HEK293 (cell line): ENCODE results near the gene LRP1.

Source experiments
- EGR2 ChIP-seq: fragments of 450-650 bp; formaldehyde crosslinking; IDR thresholded peaks from 2 replicates; pipeline ENCODE4 v1.5.1; 2016; ENCODE audit warnings: low read depth, missing biosample characterization, missing genetic modification characterization
- HOXA7 ChIP-seq: sonication (generic); formaldehyde crosslinking; IDR thresholded peaks from 2 replicates; pipeline ENCODE4 v1.8.1; 2022; ENCODE audit warnings: missing genetic modification reagents, borderline replicate concordance
- HOXC10 ChIP-seq: sonication (generic); formaldehyde crosslinking; IDR thresholded peaks from 2 replicates; pipeline ENCODE4 v1.8.1; 2023; ENCODE audit warnings: mild to moderate bottlenecking, missing genetic modification reagents
- HOXD13 ChIP-seq: sonication (generic); formaldehyde crosslinking; IDR thresholded peaks from 2 replicates; pipeline ENCODE4 v1.8.0; 2022; ENCODE audit warnings: missing genetic modification reagents, borderline replicate concordance
- KLF16 ChIP-seq: fragments of 450-650 bp; formaldehyde crosslinking; IDR thresholded peaks from 2 replicates; pipeline ENCODE4 v1.5.1; 2017; ENCODE audit warnings: missing biosample characterization, missing genetic modification characterization
- KLF8 ChIP-seq: fragments of 450-650 bp; formaldehyde crosslinking; IDR thresholded peaks from 2 replicates; pipeline ENCODE4 v1.5.1; 2016; ENCODE audit warnings: missing biosample characterization, missing genetic modification characterization
- MEIS1 ChIP-seq: sonication (generic); formaldehyde crosslinking; IDR thresholded peaks from 2 replicates; pipeline ENCODE4 v1.8.1; 2022; ENCODE audit warnings: missing genetic modification reagents, mild to moderate bottlenecking, borderline replicate concordance
- OSR2 ChIP-seq: fragments of 450-650 bp; formaldehyde crosslinking; IDR thresholded peaks from 2 replicates; pipeline ENCODE4 v1.5.1; 2016; ENCODE audit warnings: missing biosample characterization, missing genetic modification characterization
- SP3 ChIP-seq: fragments of 450-650 bp; formaldehyde crosslinking; IDR thresholded peaks from 2 replicates; pipeline ENCODE4 v1.5.1; 2016; ENCODE audit warnings: missing biosample characterization, missing genetic modification characterization
- SP7 ChIP-seq: fragments of 450-650 bp; formaldehyde crosslinking; IDR thresholded peaks from 2 replicates; pipeline ENCODE4 v1.5.1; 2016; ENCODE audit warnings: missing biosample characterization, missing genetic modification characterization
- YY1 ChIP-seq: fragments of 450-650 bp; formaldehyde crosslinking; IDR thresholded peaks from 2 replicates; pipeline ENCODE4 v1.5.1; 2018; ENCODE audit warnings: missing biosample characterization, missing genetic modification characterization
- ZFP41 ChIP-seq: fragments of 450-650 bp; formaldehyde crosslinking; IDR thresholded peaks from 2 replicates; pipeline ENCODE4 v1.5.1; 2016; ENCODE audit warnings: missing biosample characterization, missing genetic modification characterization, borderline replicate concordance
- ZNF10 ChIP-seq: fragments of 450-650 bp; formaldehyde crosslinking; IDR thresholded peaks from 2 replicates; pipeline ENCODE4 v1.5.1; 2017; ENCODE audit warnings: missing biosample characterization, missing genetic modification characterization
- ZNF121 ChIP-seq: fragments of 450-650 bp; formaldehyde crosslinking; IDR thresholded peaks from 2 replicates; pipeline ENCODE4 v1.5.1; 2016; ENCODE audit warnings: missing biosample characterization, missing genetic modification characterization
- ZNF132 ChIP-seq: fragments of 450-650 bp; formaldehyde crosslinking; IDR thresholded peaks from 2 replicates; pipeline ENCODE4 v1.5.1; 2017; ENCODE audit warnings: missing biosample characterization, missing genetic modification characterization, borderline replicate concordance
- ZNF341 ChIP-seq: fragments of 450-650 bp; formaldehyde crosslinking; IDR thresholded peaks from 2 replicates; pipeline ENCODE4; 2016; ENCODE audit warnings: low read depth, missing biosample characterization, missing genetic modification characterization
- ZNF354C ChIP-seq: fragments of 450-650 bp; formaldehyde crosslinking; IDR thresholded peaks from 2 replicates; pipeline ENCODE4 v1.5.1; 2016; ENCODE audit warnings: missing biosample characterization, missing genetic modification characterization, low read depth, borderline replicate concordance
- ZNF37A ChIP-seq: fragments of 450-650 bp; IDR thresholded peaks from 2 replicates; pipeline ENCODE4 v1.5.1; 2018; ENCODE audit warnings: missing biosample characterization, missing genetic modification characterization
- ZNF404 ChIP-seq: fragments of 450-650 bp; formaldehyde crosslinking; IDR thresholded peaks from 2 replicates; pipeline ENCODE4 v1.5.1; 2017; ENCODE audit warnings: missing biosample characterization, missing genetic modification characterization
- ZNF416 ChIP-seq: fragments of 450-650 bp; formaldehyde crosslinking; IDR thresholded peaks from 2 replicates; pipeline ENCODE4 v1.5.1; 2016; ENCODE audit warnings: missing biosample characterization, missing genetic modification characterization
- ZNF544 ChIP-seq: fragments of 450-650 bp; formaldehyde crosslinking; IDR thresholded peaks from 2 replicates; pipeline ENCODE4 v1.5.0; 2017; ENCODE audit warnings: missing biosample characterization, missing genetic modification characterization
- ZNF610 ChIP-seq: fragments of 450-650 bp; formaldehyde crosslinking; IDR thresholded peaks from 2 replicates; pipeline ENCODE4 v1.5.1; 2016; ENCODE audit warnings: missing biosample characterization, missing genetic modification characterization, borderline replicate concordance
- ZNF626 ChIP-seq: fragments of 450-650 bp; sonication (Bioruptor Pico); formaldehyde crosslinking; IDR thresholded peaks from 2 replicates; pipeline ENCODE4 v1.5.1; 2018; ENCODE audit warnings: missing biosample characterization, missing genetic modification characterization, inconsistent platforms
- ZNF658 ChIP-seq: fragments of 450-650 bp; formaldehyde crosslinking; IDR thresholded peaks from 2 replicates; pipeline ENCODE4; 2016; ENCODE audit warnings: missing biosample characterization, missing genetic modification characterization
- ZNF707 ChIP-seq: fragments of 450-650 bp; formaldehyde crosslinking; IDR thresholded peaks from 2 replicates; pipeline ENCODE4 v1.5.1; 2016; ENCODE audit warnings: missing biosample characterization, missing genetic modification characterization
- ZNF776 ChIP-seq: fragments of 450-650 bp; formaldehyde crosslinking; IDR thresholded peaks from 2 replicates; pipeline ENCODE4 v1.5.0; 2017; ENCODE audit warnings: missing biosample characterization, missing genetic modification characterization, borderline replicate concordance
- ZNF785 ChIP-seq: fragments of 450-650 bp; formaldehyde crosslinking; IDR thresholded peaks from 2 replicates; pipeline ENCODE4 v1.5.1; 2016; ENCODE audit warnings: missing biosample characterization, missing genetic modification characterization
- ZSCAN23 ChIP-seq: fragments of 450-650 bp; formaldehyde crosslinking; IDR thresholded peaks from 2 replicates; pipeline ENCODE4 v1.5.1; 2016; ENCODE audit warnings: missing biosample characterization, missing genetic modification characterization
- TF ChIP-seq, protein P1 (sequence below): fragments of 450-650 bp; formaldehyde crosslinking; IDR thresholded peaks from 2 replicates; pipeline ENCODE4 v1.5.1; 2016; ENCODE audit warnings: missing biosample characterization, missing genetic modification characterization
- TF ChIP-seq, protein P2 (sequence below): sonication (generic); formaldehyde crosslinking; IDR thresholded peaks from 2 replicates; pipeline ENCODE4 v1.8.1; 2022; ENCODE audit warnings: mild to moderate bottlenecking, moderate library complexity, missing genetic modification reagents
- TF ChIP-seq, protein P3 (sequence below): fragments of 450-650 bp; formaldehyde crosslinking; IDR thresholded peaks from 2 replicates; pipeline ENCODE4 v1.5.0; 2017; ENCODE audit warnings: missing biosample characterization, missing genetic modification characterization, borderline replicate concordance
- TF ChIP-seq, protein P4 (sequence below): fragments of 450-650 bp; formaldehyde crosslinking; optimal IDR thresholded peaks from 2 replicates; pipeline ENCODE3; 2016; ENCODE audit warnings: missing biosample characterization, mild to moderate bottlenecking, missing genetic modification characterization
- TF ChIP-seq, protein P5 (sequence below): fragments of 450-650 bp; formaldehyde crosslinking; IDR thresholded peaks from 2 replicates; pipeline ENCODE4 v1.5.1; 2016; ENCODE audit warnings: missing biosample characterization, missing genetic modification characterization

LRP1 gene

DNA sequence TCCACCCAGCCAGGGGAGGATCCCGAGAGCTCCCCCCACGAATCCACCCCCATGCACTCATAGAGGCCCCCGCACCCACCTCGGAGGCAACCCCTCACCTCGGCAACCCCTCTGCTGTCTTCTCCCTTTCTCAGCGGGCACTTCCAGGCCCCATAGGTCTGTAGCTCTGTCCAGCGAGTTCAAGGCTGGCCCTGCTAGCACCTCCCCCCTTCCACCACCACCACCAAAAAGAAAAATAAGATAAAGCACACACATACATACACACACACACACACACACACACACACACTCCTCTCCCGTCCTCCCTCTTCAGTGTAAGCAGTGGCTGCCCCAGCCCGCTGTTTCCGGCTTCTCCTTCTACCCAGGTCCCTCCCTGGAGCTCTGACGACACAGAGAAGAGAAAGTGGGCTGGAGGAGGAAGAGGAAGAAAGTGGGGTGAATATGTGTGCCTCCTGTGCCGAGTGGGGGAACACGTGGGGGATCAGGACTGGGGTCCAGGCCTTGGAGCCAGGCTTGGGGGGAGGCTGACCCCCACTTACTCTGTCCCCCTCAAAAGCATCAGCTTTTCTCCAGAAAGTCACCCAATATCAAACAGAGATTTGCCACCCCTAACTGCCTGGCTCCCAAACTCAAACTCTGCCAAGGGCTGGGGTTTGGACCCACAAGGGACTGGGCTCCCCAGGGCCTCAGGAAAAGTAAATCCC is 17.1 kb upstream of the LRP1 start, which contains the start of gene STAT6 (continued):
- TF ChIP-seq SP7 (tag by site-specific recombination) = no peak
- TF ChIP-seq, protein P1, sequence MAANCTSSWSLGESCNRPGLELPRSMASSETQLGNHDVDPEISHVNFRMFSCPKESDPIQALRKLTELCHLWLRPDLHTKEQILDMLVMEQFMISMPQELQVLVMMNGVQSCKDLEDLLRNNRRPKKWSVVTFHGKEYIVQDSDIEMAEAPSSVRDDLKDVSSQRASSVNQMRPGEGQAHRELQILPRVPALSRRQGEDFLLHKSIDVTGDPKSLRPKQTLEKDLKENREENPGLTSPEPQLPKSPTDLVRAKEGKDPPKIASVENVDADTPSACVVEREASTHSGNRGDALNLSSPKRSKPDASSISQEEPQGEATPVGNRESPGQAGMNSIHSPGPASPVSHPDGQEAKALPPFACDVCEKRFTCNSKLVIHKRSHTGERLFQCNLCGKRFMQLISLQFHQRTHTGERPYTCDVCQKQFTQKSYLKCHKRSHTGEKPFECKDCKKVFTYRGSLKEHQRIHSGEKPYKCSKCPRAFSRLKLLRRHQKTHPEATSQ (tag by site-specific recombination) = no peak
- TF ChIP-seq, protein P2, sequence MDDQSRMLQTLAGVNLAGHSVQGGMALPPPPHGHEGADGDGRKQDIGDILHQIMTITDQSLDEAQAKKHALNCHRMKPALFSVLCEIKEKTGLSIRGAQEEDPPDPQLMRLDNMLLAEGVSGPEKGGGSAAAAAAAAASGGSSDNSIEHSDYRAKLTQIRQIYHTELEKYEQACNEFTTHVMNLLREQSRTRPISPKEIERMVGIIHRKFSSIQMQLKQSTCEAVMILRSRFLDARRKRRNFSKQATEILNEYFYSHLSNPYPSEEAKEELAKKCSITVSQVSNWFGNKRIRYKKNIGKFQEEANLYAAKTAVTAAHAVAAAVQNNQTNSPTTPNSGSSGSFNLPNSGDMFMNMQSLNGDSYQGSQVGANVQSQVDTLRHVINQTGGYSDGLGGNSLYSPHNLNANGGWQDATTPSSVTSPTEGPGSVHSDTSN (CRISPR knock-in tag) = no peak
- no peak for TF ChIP-seq ZNF132 (tag by site-specific recombination)
- TF ChIP-seq ZNF121 (tag by site-specific recombination) = no peak
- no peak for TF ChIP-seq ZNF404 (tag by site-specific recombination)
- TF ChIP-seq ZNF354C (tag by site-specific recombination) = no peak
- no peak for TF ChIP-seq ZFP41 (tag by site-specific recombination)
- TF ChIP-seq OSR2 (tag by site-specific recombination) = no peak
- peak; percentile 38; the same call in 1 of the 2 replicates for TF ChIP-seq ZSCAN23 (tag by site-specific recombination)
- TF ChIP-seq ZNF707 = no peak
- no peak for TF ChIP-seq ZNF658 (tag by site-specific recombination)
- 0 out of 2 replicates have a peak, but pooled peaks have one; percentile 10 for TF ChIP-seq KLF8 (tag by site-specific recombination)
- TF ChIP-seq ZNF416 (tag by site-specific recombination) = no peak
- no peak for TF ChIP-seq HOXC10 (CRISPR knock-in tag)
- no peak for TF ChIP-seq ZNF626 (tag by site-specific recombination)
- no peak for TF ChIP-seq ZNF37A (tag by site-specific recombination)
- no peak for TF ChIP-seq HOXD13 (CRISPR knock-in tag)
- no peak for TF ChIP-seq MEIS1
- no peak; the same call in 1 of the 2 replicates for TF ChIP-seq ZNF10
- TF ChIP-seq, protein P3, sequence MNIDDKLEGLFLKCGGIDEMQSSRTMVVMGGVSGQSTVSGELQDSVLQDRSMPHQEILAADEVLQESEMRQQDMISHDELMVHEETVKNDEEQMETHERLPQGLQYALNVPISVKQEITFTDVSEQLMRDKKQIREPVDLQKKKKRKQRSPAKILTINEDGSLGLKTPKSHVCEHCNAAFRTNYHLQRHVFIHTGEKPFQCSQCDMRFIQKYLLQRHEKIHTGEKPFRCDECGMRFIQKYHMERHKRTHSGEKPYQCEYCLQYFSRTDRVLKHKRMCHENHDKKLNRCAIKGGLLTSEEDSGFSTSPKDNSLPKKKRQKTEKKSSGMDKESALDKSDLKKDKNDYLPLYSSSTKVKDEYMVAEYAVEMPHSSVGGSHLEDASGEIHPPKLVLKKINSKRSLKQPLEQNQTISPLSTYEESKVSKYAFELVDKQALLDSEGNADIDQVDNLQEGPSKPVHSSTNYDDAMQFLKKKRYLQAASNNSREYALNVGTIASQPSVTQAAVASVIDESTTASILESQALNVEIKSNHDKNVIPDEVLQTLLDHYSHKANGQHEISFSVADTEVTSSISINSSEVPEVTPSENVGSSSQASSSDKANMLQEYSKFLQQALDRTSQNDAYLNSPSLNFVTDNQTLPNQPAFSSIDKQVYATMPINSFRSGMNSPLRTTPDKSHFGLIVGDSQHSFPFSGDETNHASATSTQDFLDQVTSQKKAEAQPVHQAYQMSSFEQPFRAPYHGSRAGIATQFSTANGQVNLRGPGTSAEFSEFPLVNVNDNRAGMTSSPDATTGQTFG (tag by site-specific recombination) = no peak
- TF ChIP-seq ZNF785 (tag by site-specific recombination) = no peak
- TF ChIP-seq ZNF610 (tag by site-specific recombination) = no peak
- TF ChIP-seq EGR2 (tag by site-specific recombination) = peak; percentile 33; the same call in 1 of the 2 replicates
- TF ChIP-seq, protein P4, sequence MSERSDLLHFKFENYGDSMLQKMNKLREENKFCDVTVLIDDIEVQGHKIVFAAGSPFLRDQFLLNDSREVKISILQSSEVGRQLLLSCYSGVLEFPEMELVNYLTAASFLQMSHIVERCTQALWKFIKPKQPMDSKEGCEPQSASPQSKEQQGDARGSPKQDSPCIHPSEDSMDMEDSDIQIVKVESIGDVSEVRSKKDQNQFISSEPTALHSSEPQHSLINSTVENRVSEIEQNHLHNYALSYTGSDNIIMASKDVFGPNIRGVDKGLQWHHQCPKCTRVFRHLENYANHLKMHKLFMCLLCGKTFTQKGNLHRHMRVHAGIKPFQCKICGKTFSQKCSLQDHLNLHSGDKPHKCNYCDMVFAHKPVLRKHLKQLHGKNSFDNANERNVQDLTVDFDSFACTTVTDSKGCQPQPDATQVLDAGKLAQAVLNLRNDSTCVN = no peak
- no peak for TF ChIP-seq YY1 (tag by site-specific recombination)
- TF ChIP-seq SP3 (tag by site-specific recombination) = no peak
- no peak; the same call in 1 of the 2 replicates for TF ChIP-seq ZNF341
- no peak for TF ChIP-seq ZNF544 (tag by site-specific recombination)
- TF ChIP-seq KLF16 (tag by site-specific recombination) = no peak
- no peak for TF ChIP-seq ZNF776 (tag by site-specific recombination)
- TF ChIP-seq, protein P5, sequence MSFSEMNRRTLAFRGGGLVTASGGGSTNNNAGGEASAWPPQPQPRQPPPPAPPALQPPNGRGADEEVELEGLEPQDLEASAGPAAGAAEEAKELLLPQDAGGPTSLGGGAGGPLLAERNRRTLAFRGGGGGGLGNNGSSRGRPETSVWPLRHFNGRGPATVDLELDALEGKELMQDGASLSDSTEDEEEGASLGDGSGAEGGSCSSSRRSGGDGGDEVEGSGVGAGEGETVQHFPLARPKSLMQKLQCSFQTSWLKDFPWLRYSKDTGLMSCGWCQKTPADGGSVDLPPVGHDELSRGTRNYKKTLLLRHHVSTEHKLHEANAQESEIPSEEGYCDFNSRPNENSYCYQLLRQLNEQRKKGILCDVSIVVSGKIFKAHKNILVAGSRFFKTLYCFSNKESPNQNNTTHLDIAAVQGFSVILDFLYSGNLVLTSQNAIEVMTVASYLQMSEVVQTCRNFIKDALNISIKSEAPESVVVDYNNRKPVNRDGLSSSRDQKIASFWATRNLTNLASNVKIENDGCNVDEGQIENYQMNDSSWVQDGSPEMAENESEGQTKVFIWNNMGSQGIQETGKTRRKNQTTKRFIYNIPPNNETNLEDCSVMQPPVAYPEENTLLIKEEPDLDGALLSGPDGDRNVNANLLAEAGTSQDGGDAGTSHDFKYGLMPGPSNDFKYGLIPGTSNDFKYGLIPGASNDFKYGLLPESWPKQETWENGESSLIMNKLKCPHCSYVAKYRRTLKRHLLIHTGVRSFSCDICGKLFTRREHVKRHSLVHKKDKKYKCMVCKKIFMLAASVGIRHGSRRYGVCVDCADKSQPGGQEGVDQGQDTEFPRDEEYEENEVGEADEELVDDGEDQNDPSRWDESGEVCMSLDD = peak; percentile 51; the same call in 1 of the 2 replicates
- TF ChIP-seq HOXA7 (CRISPR knock-in tag) = no peak
